ENCODE results near the gene CCM2L.

DNA sequence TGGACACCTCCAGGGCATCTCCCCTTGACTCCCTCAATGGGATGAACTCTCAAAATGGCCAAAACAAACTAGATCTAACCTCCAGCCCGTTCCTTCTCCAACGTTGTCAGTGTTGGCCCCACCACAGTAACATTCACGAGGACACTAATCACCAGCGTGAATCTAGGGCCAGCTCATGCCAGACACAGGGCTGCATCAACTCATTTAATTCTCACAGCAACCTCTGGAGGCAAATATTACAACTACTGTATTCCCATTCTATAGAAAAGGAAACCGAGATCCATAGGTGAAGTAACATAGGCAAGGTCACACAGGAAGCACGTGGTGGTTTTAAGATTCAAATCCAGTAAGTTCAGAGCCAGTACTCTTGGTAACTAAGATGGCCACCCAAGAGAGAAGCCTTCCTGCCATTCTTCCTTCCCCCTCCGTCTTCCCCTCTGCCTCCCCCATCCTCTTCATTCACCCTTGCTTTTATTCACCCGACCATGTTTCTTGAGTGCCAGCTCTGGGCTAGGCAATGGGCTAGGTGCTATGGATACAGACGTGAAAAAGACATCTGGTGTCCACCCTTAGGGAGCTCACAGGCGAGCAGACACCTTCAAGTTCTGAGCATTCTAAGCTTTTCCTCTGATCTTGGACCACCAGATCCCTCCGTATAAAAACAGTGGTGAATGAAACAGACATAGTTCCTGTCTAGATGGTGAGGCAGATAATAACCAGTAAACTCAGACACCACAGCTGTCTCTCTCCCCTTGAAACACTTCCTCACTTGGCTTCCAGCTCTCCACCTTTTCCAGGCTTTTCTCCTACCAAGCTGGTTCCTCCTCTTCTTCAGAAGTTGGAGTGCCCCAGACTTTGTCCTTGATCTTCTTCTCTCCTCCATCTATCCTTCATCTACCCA, 9.6 kb downstream of the CCM2L start:
- TF ChIP-seq, protein P1, sequence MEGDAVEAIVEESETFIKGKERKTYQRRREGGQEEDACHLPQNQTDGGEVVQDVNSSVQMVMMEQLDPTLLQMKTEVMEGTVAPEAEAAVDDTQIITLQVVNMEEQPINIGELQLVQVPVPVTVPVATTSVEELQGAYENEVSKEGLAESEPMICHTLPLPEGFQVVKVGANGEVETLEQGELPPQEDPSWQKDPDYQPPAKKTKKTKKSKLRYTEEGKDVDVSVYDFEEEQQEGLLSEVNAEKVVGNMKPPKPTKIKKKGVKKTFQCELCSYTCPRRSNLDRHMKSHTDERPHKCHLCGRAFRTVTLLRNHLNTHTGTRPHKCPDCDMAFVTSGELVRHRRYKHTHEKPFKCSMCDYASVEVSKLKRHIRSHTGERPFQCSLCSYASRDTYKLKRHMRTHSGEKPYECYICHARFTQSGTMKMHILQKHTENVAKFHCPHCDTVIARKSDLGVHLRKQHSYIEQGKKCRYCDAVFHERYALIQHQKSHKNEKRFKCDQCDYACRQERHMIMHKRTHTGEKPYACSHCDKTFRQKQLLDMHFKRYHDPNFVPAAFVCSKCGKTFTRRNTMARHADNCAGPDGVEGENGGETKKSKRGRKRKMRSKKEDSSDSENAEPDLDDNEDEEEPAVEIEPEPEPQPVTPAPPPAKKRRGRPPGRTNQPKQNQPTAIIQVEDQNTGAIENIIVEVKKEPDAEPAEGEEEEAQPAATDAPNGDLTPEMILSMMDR (IDR thresholded peaks at IDR 0.05), result no peak
- TF ChIP-seq POLR2A (IDR thresholded peaks at IDR 0.05) (no peak), EP300 (IDR thresholded peaks at IDR 0.05) (no peak)
